ENCODE data around the gene PRAC1.

The PRAC1 gene

GRCh38 chr17:48730240-48730550 lies 7.9 kb upstream of the PRAC1 start:
- DNase-seq (ENCODE audit: low read depth), result no peak
- no peak for TF ChIP-seq CTCF (IDR thresholded peaks at IDR 0.05; ENCODE audit: low read length, missing control alignments)
- no peak overlapping the region for H3K4me3 ChIP-seq (replicated peaks; ENCODE audit: low read depth, low read length)

- TF ChIP-seq CTCF (IDR thresholded peaks at IDR 0.05; ENCODE audit: low read length, missing control alignments), result no peak
- no peak for DNase-seq (ENCODE audit: low read depth)
- no peak overlapping the region for H3K4me3 ChIP-seq (replicated peaks; ENCODE audit: low read depth, low read length)
Observed at GRCh38 chr17:48729335-48730239, 7.3 kb upstream of the PRAC1 start.

GRCh38 chr17:48728232-48729231 lies 6.2 kb upstream of the PRAC1 start, which contains the start of gene HOXB13:
Gene HOXB13 (minus strand): TSS chr17:48728750. CDS start chr17:48728593, 157 bp downstream.
- DNase-seq (ENCODE audit: low read depth), result peak; percentile 24
- no peak for TF ChIP-seq CTCF (IDR thresholded peaks at IDR 0.05; ENCODE audit: low read length, missing control alignments)
- H3K4me3 ChIP-seq (replicated peaks; ENCODE audit: low read depth, low read length), result no peak within 1 kb of the TSS

GRCh38 chr17:48727415-48728175 lies 5.3 kb upstream of the PRAC1 start:
- no peak for DNase-seq (ENCODE audit: low read depth)
- H3K4me3 ChIP-seq (replicated peaks; ENCODE audit: low read depth, low read length), result no peak overlapping the region
- no peak for TF ChIP-seq CTCF (IDR thresholded peaks at IDR 0.05; ENCODE audit: low read length, missing control alignments)

DNA sequence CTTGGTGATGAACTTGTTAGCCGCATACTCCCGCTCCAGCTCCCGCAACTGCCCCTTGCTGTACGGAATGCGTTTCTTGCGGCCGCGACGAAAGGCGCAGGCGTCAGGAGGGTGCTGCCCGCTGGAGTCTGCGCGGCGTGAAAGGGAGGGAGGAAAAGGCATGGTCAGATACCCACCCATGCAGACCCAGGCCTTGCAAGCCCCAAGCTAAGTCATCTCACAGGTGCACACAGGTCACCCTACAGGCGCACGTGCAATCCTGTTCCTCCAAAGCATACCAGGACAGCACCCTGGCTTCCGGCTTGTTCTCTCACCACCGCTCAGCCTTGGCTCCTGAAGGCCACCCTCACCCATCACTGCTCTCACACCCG lies 4.6 kb upstream of the PRAC1 start:
- DNase-seq (ENCODE audit: low read depth), result no peak
- H3K4me3 ChIP-seq (replicated peaks; ENCODE audit: low read depth, low read length), result no peak overlapping the region
- no peak for TF ChIP-seq CTCF (IDR thresholded peaks at IDR 0.05; ENCODE audit: low read length, missing control alignments)

DNA sequence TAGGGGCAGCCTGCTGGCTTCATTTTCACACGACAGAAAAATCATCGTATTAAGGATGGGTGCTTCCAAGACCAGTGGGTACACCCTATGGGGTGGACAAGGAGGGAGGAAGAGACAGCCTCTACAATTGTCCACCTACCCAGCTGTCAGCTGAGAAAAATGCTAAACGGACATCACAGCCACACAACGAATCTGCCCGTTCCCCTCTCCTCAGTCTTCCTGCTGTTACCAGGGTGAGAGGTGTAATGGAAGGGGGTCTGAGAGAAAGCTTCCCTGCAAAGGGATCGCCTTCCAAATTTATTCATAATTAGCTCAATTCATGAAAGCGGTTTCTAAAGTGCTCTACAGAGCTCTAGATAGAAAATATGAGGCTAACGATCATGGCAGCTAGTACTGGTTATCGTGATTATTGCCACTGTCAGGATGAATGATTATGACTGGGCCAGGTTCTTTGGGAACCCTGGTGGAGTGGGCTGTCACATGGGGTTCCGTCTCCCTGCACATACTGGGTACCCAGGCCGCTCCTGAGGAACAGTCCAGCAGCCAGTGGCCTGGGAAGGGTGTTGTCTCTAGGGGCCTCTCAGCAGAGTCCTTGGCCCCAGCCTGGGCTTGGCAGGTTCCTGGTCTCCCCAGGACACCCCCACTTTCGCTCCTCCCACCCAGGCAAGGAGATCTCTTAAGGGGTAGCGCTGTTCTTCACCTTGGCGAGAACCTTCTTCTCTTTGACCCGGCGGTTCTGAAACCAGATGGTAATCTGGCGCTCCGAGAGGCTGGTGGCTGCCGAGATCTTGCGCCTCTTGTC lies 4.0 kb upstream of the PRAC1 start:
- no peak for DNase-seq (ENCODE audit: low read depth)
- no peak overlapping the region for H3K4me3 ChIP-seq (replicated peaks; ENCODE audit: low read depth, low read length)
- TF ChIP-seq CTCF (IDR thresholded peaks at IDR 0.05; ENCODE audit: low read length, missing control alignments), result no peak
